NCI-H146 (cell line): ENCODE measurements around the gene CHKB.

Source experiments
- DNase-seq: peaks from one replicate; lab custom pipeline; 2025; lab: John Stamatoyannopoulos, UW

The CHKB gene

GRCh38 chr22:50573491-50574382, 8.9 kb downstream of the CHKB start:
- no peak for DNase-seq

- DNase-seq = no peak
Observed at GRCh38 chr22:50572965-50573364, 9.7 kb downstream of the CHKB start.

GRCh38 chr22:50571264-50572175, 11.1 kb downstream of the CHKB start:
- no peak for DNase-seq

- DNase-seq = no peak
Observed at GRCh38 chr22:50570861-50571260, 11.8 kb downstream of the CHKB start.

GRCh38 chr22:50569896-50570535, 12.6 kb downstream of the CHKB start:
- DNase-seq = no peak

- DNase-seq = no peak
Observed at GRCh38 chr22:50569041-50569459, 13.6 kb downstream of the CHKB start.

- no peak for DNase-seq
Observed at GRCh38 chr22:50568626-50569025, 14.0 kb downstream of the CHKB start.

- DNase-seq = no peak
Observed at GRCh38 chr22:50567721-50568252, 14.9 kb downstream of the CHKB start.

GRCh38 chr22:50564289-50564688, 18.4 kb downstream of the CHKB start:
- DNase-seq = no peak

GRCh38 chr22:50563413-50564160, 19.1 kb downstream of the CHKB start:
- DNase-seq = peak; percentile 18

- peak; percentile 94 for DNase-seq
Observed at GRCh38 chr22:50562523-50563412, 19.9 kb downstream of the CHKB start, which contains the start of gene SYCE3. Gene SYCE3, minus strand, starts transcription at chr22:50562919. Its CDS starts 6,514 bp downstream, at chr22:50556405.

- no peak for DNase-seq
Observed at GRCh38 chr22:50561401-50562358, 21.0 kb downstream of the CHKB start.

- DNase-seq = no peak
Observed at GRCh38 chr22:50560034-50560433, 22.6 kb downstream of the CHKB start.

GRCh38 chr22:50556703-50557102, 25.9 kb downstream of the CHKB start:
- DNase-seq = no peak

- no peak for DNase-seq
Observed at GRCh38 chr22:50553310-50553709, 29.3 kb downstream of the CHKB start.

- DNase-seq = no peak
Observed at GRCh38 chr22:50551160-50551752, 31.4 kb downstream of the CHKB start.

GRCh38 chr22:50550395-50550794, 32.3 kb downstream of the CHKB start:
- DNase-seq = no peak
